H54 (cell line): ENCODE results near the gene CPT1B.

Experiments
- DNase-seq: peaks from one replicate; pipeline ENCODE4 v3.0.0; 2011; ENCODE audit warnings: low spot score, mixed read lengths; ENCODE audit not compliant: insufficient read length
- FAIRE-seq: peaks from 3 replicates; lab custom pipeline; 2011; peaks lifted over from hg19 to GRCh38; lab: Jason Lieb, UNC
- POLR2A ChIP-seq: IDR thresholded peaks from 2 replicates; pipeline ENCODE4 v1.6.1; 2011; ENCODE audit warnings: low read depth, mild to moderate bottlenecking, low read length

Gene CPT1B

GRCh38 chr22:50605613-50606074 is 27.4 kb upstream of the CPT1B start:
- no peak for TF ChIP-seq POLR2A
- no peak for DNase-seq
- FAIRE-seq, result no peak

GRCh38 chr22:50605002-50605612 is 26.9 kb upstream of the CPT1B start:
- no peak for TF ChIP-seq POLR2A
- FAIRE-seq (no peak), DNase-seq (no peak)

GRCh38 chr22:50604256-50605001 is 26.2 kb upstream of the CPT1B start:
- no peak for FAIRE-seq
- no peak for TF ChIP-seq POLR2A

GRCh38 chr22:50603511-50604255 is 25.5 kb upstream of the CPT1B start:
- DNase-seq (no peak), FAIRE-seq (no peak)
- no peak for TF ChIP-seq POLR2A

More at GRCh38 chr22:50604256-50605001, 26.2 kb upstream of the CPT1B start:
- no peak for DNase-seq

GRCh38 chr22:50602338-50602700 is 24.1 kb upstream of the CPT1B start:
- FAIRE-seq, result no peak
- no peak for DNase-seq
- no peak for TF ChIP-seq POLR2A

- FAIRE-seq, result no peak
- no peak for DNase-seq
- no peak for TF ChIP-seq POLR2A
Measured at GRCh38 chr22:50601669-50602337, 23.6 kb upstream of the CPT1B start.

GRCh38 chr22:50600967-50601668 is 22.9 kb upstream of the CPT1B start:
- DNase-seq (no peak), FAIRE-seq (no peak)
- no peak for TF ChIP-seq POLR2A

- no peak for TF ChIP-seq POLR2A
- DNase-seq (no peak), FAIRE-seq (no peak)
Measured at GRCh38 chr22:50600538-50600937, 22.3 kb upstream of the CPT1B start, which contains the start of gene MAPK8IP2. MAPK8IP2 (plus strand) TSS chr22:50600793; CDS start chr22:50600819, 26 bp downstream.

GRCh38 chr22:50599816-50600455 is 21.7 kb upstream of the CPT1B start:
- peak; percentile 65 for DNase-seq
- no peak for TF ChIP-seq POLR2A
- no peak for FAIRE-seq

- no peak for FAIRE-seq
- DNase-seq, result no peak
- no peak for TF ChIP-seq POLR2A
Measured at GRCh38 chr22:50597097-50597496, 18.9 kb upstream of the CPT1B start.

- no peak for TF ChIP-seq POLR2A
- no peak for DNase-seq
- FAIRE-seq, result no peak
Measured at GRCh38 chr22:50595189-50595588, 17.0 kb upstream of the CPT1B start.

GRCh38 chr22:50587407-50587806 is 9.2 kb upstream of the CPT1B start:
- TF ChIP-seq POLR2A, result no peak
- no peak for FAIRE-seq
- no peak for DNase-seq

- no peak for FAIRE-seq
- TF ChIP-seq POLR2A, result no peak
- no peak for DNase-seq
Measured at GRCh38 chr22:50586416-50586815, 8.2 kb upstream of the CPT1B start.
